ENCODE data around the gene GYS2. TPM values are rescaled to one million over a fixed set of nuclear protein-coding genes. Genes with fewer than 3 reads are reported as not detected.

Gene GYS2
- total RNA-seq, 1 donor from 2014 or later = not detected

DNA sequence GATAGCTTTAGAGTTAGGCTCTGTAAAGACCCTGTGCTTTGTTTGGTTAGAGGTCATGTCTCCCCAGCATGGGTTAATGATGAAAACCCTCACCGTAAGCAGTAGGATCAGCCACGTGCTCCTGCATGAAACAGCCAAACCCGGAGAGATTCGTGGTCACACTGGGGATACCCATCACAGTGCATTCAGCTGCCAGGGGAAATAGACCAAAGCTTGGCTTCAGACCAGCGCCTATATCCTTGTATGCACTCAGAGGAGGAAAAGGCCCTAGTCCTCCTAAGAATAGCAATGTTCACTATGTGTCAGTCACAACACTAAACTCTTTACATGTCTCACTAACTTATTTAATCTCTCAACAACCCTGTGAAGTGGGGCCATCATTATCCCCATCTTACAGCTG, 62.2 kb downstream of the GYS2 start:
- no peak overlapping the region for H3K27ac ChIP-seq
- no peaks in the 10 kb centered on the region for H3K27me3 ChIP-seq (ENCODE audit: low read depth)
- TF ChIP-seq, protein P1, sequence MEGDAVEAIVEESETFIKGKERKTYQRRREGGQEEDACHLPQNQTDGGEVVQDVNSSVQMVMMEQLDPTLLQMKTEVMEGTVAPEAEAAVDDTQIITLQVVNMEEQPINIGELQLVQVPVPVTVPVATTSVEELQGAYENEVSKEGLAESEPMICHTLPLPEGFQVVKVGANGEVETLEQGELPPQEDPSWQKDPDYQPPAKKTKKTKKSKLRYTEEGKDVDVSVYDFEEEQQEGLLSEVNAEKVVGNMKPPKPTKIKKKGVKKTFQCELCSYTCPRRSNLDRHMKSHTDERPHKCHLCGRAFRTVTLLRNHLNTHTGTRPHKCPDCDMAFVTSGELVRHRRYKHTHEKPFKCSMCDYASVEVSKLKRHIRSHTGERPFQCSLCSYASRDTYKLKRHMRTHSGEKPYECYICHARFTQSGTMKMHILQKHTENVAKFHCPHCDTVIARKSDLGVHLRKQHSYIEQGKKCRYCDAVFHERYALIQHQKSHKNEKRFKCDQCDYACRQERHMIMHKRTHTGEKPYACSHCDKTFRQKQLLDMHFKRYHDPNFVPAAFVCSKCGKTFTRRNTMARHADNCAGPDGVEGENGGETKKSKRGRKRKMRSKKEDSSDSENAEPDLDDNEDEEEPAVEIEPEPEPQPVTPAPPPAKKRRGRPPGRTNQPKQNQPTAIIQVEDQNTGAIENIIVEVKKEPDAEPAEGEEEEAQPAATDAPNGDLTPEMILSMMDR (IDR thresholded peaks at IDR 0.05) = no peak
- no peaks in the 10 kb centered on the region for H3K4me1 ChIP-seq
- H3K9me3 ChIP-seq = no peaks in the 10 kb centered on the region
- DNase-seq = no peak
- intact Hi-C loops (cut with DNase I) = no loop called here
- no peak for ATAC-seq
- H3K4me3 ChIP-seq = no peak overlapping the region
- no peaks in the 10 kb centered on the region for H3K36me3 ChIP-seq

DNA sequence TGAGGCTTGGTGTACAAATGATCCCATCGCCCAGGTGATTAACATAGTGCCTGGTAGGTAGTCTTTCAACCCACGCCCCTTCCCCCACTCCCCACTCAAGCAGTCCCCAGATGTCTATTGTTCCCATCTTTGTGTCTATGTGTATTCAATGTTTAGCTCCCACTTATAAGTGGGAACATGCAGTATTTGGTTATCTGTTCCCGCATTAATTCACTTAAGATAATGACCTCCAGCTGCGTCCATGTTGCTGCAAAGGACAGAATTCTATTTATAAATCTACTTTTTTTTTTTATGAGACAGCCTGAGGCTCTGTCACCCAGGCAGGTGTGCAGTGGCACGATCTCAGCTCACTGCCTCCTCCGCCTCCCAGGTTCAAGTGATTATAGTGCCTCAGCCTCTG, 62.9 kb downstream of the GYS2 start:
- TF ChIP-seq, protein P1 (IDR thresholded peaks at IDR 0.05) = no peak
- DNase-seq = no peak
- ATAC-seq = no peak
- H3K9me3 ChIP-seq = no peaks in the 10 kb centered on the region
- H3K4me1 ChIP-seq = no peaks in the 10 kb centered on the region
- intact Hi-C loops (cut with DNase I) = no loop called here
- H3K27ac ChIP-seq = no peak overlapping the region
- no peaks in the 10 kb centered on the region for H3K27me3 ChIP-seq (ENCODE audit: low read depth)
- no peaks in the 10 kb centered on the region for H3K36me3 ChIP-seq
- H3K4me3 ChIP-seq = no peak overlapping the region

DNA sequence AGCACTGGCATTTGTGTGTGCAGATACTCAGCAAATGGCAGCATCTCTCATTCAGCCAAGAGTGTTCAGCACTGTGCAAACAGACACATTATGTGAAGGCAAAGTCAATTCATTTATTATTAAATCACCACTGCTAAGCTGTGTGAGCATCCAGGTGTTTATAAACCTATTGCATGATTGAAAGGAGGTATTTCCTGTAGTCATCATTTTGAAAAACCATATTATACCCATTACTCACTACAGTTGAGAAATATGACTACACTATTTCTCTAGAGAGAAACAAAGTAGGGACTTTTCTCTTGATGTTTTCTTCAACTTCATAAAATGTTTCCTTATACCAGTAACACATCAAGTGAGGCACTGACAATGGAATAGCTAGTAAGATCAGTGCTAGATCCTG, 64.8 kb downstream of the GYS2 start:
- DNase-seq (no peak), ATAC-seq (no peak)
- Histone ChIP-seq H3K27ac (no peak overlapping the region), H3K36me3 (no peaks in the 10 kb centered on the region), H3K4me3 (no peak overlapping the region), H3K4me1 (no peaks in the 10 kb centered on the region), H3K9me3 (no peaks in the 10 kb centered on the region), H3K27me3 (ENCODE audit: low read depth) (no peaks in the 10 kb centered on the region)
- TF ChIP-seq, protein P1 (IDR thresholded peaks at IDR 0.05) = no peak
- intact Hi-C loops (cut with DNase I) = no loop called here

DNA sequence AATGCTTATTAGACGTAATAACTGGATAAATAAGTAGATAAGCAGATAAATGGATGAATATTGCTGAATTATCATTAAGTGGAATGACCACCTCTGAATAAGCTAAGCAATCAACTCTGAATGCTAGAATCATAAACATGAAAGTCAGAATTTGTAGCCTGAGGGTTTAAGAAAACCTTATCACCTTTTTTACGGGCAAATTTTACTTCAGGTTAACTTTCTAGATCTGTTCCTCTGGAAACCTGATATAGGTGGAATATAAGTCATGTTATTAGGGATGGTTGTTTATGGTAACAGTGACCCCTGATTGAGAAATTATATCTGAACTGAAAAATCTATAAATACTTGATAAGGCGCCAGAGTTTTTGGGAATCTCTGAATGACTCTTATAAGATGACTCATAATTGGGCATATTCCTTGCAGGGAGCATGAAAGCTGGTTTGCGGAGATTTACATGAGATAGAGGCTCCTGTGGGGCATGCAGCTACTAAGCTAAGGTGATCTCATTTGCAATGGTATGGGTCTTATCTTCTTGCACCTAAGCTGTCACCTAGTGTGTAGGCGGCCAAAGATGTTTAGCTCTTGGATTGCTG, 66.5 kb downstream of the GYS2 start:
- ATAC-seq (no peak), DNase-seq (no peak)
- Histone ChIP-seq H3K27me3 (ENCODE audit: low read depth) (no peaks in the 10 kb centered on the region), H3K36me3 (no peaks in the 10 kb centered on the region), H3K4me1 (no peaks in the 10 kb centered on the region), H3K27ac (no peak overlapping the region), H3K4me3 (no peak overlapping the region), H3K9me3 (no peaks in the 10 kb centered on the region)
- TF ChIP-seq, protein P1 (IDR thresholded peaks at IDR 0.05) = no peak
- intact Hi-C loops (cut with DNase I) = no loop called here

DNA sequence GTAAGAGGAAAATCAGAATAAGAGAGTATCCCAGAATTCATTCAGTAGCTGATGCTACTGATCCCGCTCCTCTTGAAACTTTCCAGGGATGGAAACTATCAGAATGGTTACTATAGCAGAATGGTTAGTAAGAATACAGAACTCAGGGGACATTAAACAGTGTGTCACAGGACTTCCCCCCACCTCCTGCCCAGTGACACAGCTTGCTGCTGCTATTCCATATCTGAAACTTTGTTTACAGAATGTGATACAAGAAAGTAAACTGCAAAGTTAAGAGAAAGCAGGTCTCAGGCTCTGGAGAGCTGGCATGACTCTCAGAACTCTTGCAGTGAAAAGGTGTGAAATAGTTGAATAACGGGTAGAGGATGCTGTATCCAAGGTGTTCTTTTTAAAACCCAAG, 75.2 kb downstream of the GYS2 start:
- no peak overlapping the region for H3K27ac ChIP-seq
- no peaks in the 10 kb centered on the region for H3K36me3 ChIP-seq
- no peak overlapping the region for H3K4me3 ChIP-seq
- H3K4me1 ChIP-seq = no peaks in the 10 kb centered on the region
- no peak for DNase-seq
- no peak for ATAC-seq
- H3K9me3 ChIP-seq = no peaks in the 10 kb centered on the region
- peaks cover 12% of the 10 kb centered on the region for H3K27me3 ChIP-seq (ENCODE audit: low read depth)
- TF ChIP-seq, protein P1 (IDR thresholded peaks at IDR 0.05) = no peak
- intact Hi-C loops (cut with DNase I) = no loop called here
